ENCODE measurements around the gene SPC24. TPM values are rescaled to one million over a fixed set of nuclear protein-coding genes. Genes with fewer than 3 reads are reported as not detected.

SPC24 gene
- total and polyA plus RNA-seq, 2 of the 4 experiments (the other 2 are of a cell fraction), result 12.2 to 97.5 TPM

DNA sequence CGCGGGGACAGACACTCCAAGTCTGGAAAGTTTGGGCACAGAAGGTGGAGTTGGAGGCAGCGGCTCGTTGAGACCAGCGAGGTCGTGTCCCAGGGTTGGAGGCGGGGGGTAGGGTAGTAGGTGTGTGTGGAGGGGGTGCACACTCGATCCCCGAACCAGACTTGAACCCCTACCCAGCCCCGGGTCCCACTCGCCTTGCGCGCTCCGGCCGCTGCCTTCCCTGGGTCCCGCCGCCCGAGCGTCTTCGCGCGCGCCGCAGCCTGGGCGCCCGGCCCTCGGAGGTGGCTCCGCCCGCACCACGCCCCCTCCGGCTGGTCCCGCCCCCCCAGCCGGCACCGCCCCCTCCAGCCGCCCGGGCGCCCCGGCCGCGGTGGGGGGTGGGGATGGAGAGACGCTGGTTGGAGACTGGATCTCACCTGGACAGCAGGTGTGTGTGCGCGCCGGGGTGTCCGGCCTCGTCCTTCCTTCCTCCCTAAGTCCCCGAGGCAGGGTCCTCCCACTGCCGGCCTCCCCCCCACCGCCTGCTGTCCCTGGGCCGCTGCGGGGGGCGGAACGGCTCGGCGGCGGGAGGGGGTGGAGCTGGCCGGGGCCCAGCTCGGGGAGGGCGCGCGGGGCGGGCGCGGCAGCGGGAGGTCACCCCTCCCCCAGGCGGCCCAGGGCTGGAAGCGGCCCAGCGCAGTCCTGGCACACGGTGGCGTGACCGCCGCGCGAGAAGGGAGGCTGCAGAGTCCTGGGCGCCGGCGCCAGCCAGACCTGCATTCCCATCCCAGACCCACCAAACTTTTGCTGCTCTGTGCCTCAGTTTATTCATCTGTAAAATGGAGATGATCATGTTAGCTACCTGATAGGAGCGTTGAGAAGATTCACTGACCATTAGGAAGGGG lies 42.0 kb upstream of the SPC24 start, which contains the start of gene KANK2:
Gene KANK2, minus strand, starts transcription at position 255 of the 884 bp plus-strand sequence. CDS start 3,034 bp downstream, outside the sequence.
- BruUV-seq (replicated peaks), result no TSS peak
- peak within 1 kb of the TSS; percentile 94 for H3K4ac ChIP-seq (ENCODE audit: low read depth, low read length)
- CTCF ChIA-PET, result no interaction called here
- H2BK15ac ChIP-seq (ENCODE audit: low read depth, low read length), result peak within 1 kb of the TSS; percentile 97; the same call in 2 of the 3 replicates
- intact Hi-C loops (cut with micrococcal nuclease), result no loop called here
- peaks cover 5% of the 10 kb centered on the region; the same call in 1 of the 2 replicates for H4K20me1 ChIP-seq (ENCODE audit: insufficient read depth, low read length)
- DNase-seq (peak; percentile 55), ATAC-seq (ENCODE audit: low read depth) (peak; percentile 89)
- H3K9me1 ChIP-seq (ENCODE audit: insufficient read depth, low read length), result peaks cover 10% of the 10 kb centered on the region
- peak within 1 kb of the TSS; percentile 91 for H3K4me2 ChIP-seq (ENCODE audit: low read depth, low read length)
- peak within 1 kb of the TSS; percentile 89 for H4K91ac ChIP-seq (ENCODE audit: insufficient read depth, low read depth, low read length)
- in situ Hi-C loops (cut with MboI; ENCODE audit: low sequenced_read_pairs), result no loop called here
- H3K9me3 ChIP-seq (ENCODE audit: control insufficient read depth, insufficient read depth, low read length), result no peaks in the 10 kb centered on the region
- H2BK5ac ChIP-seq (ENCODE audit: low read depth, low read length, poor library complexity, severe bottlenecking), result peak within 1 kb of the TSS; percentile 94
- H3K36me3 ChIP-seq (ENCODE audit: control insufficient read depth, insufficient read depth, low read length), result peaks cover 31% of the 10 kb centered on the region
- peak within 1 kb of the TSS; percentile 99 for H3K23ac ChIP-seq (ENCODE audit: low read depth, low read length)
- peak within 1 kb of the TSS; percentile 100 for H3K9ac ChIP-seq (ENCODE audit: low read depth, low read length)
- peak within 1 kb of the TSS; percentile 98 for H3K27ac ChIP-seq (ENCODE audit: insufficient read depth, low read length)
- peaks cover 19 to 58% of the 10 kb centered on the region in 2 experiments for H3K79me1 ChIP-seq (ENCODE audit: low read depth in 1 of 2, low read length in 2 of 2)
- H3K4me1 ChIP-seq (ENCODE audit: control insufficient read depth, insufficient read depth, low read length), result peaks cover 18% of the 10 kb centered on the region
- peak within 1 kb of the TSS; percentile 92 to 97 for H4K8ac ChIP-seq (ENCODE audit: low read depth in 2 of 2, low read length in 2 of 2)
- peak within 1 kb of the TSS; percentile 82 for H4K5ac ChIP-seq (ENCODE audit: low read depth, low read length)
- peak within 1 kb of the TSS; percentile 95 for H2BK120ac ChIP-seq (ENCODE audit: low read depth, low read length)
- peak within 1 kb of the TSS; percentile 93 for H3K56ac ChIP-seq (ENCODE audit: extremely low read depth, insufficient read depth, low read length)
- no peaks in the 10 kb centered on the region for H3K27me3 ChIP-seq (ENCODE audit: control insufficient read depth, insufficient read depth, low read length)
- H3K18ac ChIP-seq (ENCODE audit: low read depth, low read length), result peak within 1 kb of the TSS; percentile 89
- peak within 1 kb of the TSS; percentile 98 for H2AK9ac ChIP-seq (replicated peaks; ENCODE audit: low read depth, low read length, poor library complexity)
- H2BK20ac ChIP-seq (ENCODE audit: low read depth, low read length), result peak within 1 kb of the TSS; percentile 64
- TF ChIP-seq POLR2A (IDR thresholded peaks at IDR 0.05; ENCODE audit: low read depth, low read length) (peak; percentile 59; the same call in 1 of the 2 replicates), BHLHE40 (IDR thresholded peaks at IDR 0.05; ENCODE audit: low read depth, low read length) (peak; percentile 21; the same call in 1 of the 2 replicates), RCOR1 (IDR thresholded peaks at IDR 0.05; ENCODE audit: insufficient replicate concordance, low read length) (peak; percentile 90), MAZ (IDR thresholded peaks at IDR 0.05; ENCODE audit: borderline replicate concordance, low read depth, low read length) (peak; percentile 79; the same call in 1 of the 2 replicates), NFE2L2 (IDR thresholded peaks at IDR 0.05; ENCODE audit: low read depth, low read length) (no peak), MXI1 (IDR thresholded peaks at IDR 0.05; ENCODE audit: borderline replicate concordance, low read depth, low read length) (peak; percentile 53; the same call in 1 of the 2 replicates), ELK1 (IDR thresholded peaks at IDR 0.05; ENCODE audit: borderline replicate concordance, low read depth, low read length) (no peak), SMC3 (IDR thresholded peaks at IDR 0.05; ENCODE audit: low read depth, low read length) (no peak), MAFK (IDR thresholded peaks at IDR 0.05; ENCODE audit: low read depth, low read length) (no peak)
- POLR2A ChIA-PET (ENCODE audit: unreplicated experiment), result interaction anchor here (0.9 to 1.0 kb wide), 2 partner anchors 10 to 54 kb away, joined by 3 read pairs; no protein-coding TSS in a partner anchor
- dilution Hi-C loops (cut with HindIII; ENCODE audit: low sequenced_read_pairs, unreplicated experiment), result no loop called here
- peak within 1 kb of the TSS; percentile 99 for H3K4me3 ChIP-seq (ENCODE audit: insufficient read depth, low read depth, low read length)
- peak within 1 kb of the TSS; percentile 99 for H2AK5ac ChIP-seq (ENCODE audit: low read depth, low read length)
- H2AFZ ChIP-seq (replicated peaks; ENCODE audit: low read length, poor library complexity), result peak within 1 kb of the TSS; percentile 96
- WGBS, 2 experiments (ENCODE audit: extremely low coverage in 2 of 2, insufficient read length in 1 of 2), result 60% methylated on average over 1 of the region's 78 CpGs; no CpG with 5 or more reads in 1 of the 2 experiments
- H3K14ac ChIP-seq (replicated peaks; ENCODE audit: low read depth, low read length), result peak within 1 kb of the TSS; percentile 99
